ENCODE measurements around the gene RGPD3.
"Not testable (repeated sequence)": the region's sequence is repeated elsewhere in the genome, so short reads cannot be mapped to it uniquely, and the experiment has no call there.

RGPD3 gene

DNA sequence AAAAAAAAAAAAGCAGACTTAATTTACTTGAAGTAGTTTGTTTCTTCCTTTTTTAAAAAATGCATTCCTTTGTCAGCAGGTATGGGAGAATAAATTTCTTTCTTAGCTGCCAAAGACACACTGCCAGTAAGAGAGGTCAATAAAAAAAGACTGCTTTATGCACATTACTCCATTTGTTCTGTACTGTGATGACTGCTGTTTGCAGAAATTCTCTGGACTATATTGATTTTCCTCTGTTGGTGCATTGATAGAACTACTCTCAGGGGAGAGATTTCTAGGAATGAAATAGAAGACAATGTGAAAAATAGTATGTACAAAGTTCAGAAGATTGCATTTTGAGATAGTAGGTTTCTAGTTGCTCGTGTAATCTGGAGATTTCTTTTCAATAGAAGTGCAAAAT, 11.3 kb upstream of the RGPD3 start:
- not testable (repeated sequence) for DNase-seq

DNA sequence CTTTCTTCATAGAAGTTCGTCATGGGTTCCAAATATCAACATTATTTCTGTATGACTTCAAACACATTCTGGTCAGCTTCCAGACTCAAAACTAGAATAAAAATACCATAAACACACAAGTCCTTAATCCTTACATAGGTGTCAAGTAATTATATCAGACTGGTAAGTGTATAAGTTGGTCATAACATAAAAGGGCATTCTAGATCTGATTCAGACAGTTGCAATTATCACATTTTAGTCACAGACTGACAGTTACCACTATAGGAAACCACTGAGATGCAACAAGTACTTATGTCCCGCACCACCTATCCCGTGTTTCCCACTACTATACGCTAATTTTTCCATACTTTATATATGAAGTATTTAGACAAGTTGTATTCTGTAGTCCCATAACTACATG, 9.4 kb upstream of the RGPD3 start:
- DNase-seq, result not testable (repeated sequence)

DNA sequence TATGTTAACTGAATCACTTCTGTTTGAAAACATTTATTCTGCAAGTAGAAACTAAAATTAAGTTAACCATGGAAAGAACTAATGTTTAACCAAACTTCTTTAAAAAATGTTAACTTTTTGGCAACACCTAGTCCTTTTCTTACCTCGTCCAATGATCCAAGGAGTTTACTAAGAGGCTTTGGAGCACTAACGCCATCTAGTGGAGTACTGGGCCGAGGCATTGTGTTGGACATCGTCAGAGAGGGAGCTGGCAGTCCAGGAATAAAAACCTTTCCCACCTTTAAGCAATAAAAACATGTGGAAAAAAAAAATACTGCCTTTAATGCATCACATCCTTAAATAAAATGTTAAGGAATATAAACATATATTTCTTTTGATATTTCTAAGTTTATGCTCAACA, 2.4 kb upstream of the RGPD3 start:
- not testable (repeated sequence) for DNase-seq

DNA sequence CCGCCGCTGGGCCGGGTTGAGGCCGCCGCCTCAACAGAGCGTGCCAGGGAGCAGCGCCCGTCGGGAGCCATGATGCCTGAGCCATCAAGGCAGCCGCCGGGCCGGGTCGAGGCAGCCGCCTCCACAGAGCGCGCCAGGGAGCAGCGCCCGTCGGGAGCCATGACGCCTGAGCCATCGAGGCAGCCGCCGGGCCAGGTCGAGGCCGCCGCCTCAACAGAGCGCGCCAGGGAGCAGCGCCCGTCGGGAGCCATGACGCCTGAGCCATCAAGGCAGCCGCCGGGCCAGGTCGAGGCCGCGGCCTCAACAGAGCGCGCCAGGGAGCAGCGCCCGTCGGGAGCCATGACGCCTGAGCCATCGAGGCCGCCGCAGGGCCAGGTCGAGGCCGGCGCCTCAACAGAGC, 697 bp downstream of the RGPD3 start:
- not testable (repeated sequence) for DNase-seq

DNA sequence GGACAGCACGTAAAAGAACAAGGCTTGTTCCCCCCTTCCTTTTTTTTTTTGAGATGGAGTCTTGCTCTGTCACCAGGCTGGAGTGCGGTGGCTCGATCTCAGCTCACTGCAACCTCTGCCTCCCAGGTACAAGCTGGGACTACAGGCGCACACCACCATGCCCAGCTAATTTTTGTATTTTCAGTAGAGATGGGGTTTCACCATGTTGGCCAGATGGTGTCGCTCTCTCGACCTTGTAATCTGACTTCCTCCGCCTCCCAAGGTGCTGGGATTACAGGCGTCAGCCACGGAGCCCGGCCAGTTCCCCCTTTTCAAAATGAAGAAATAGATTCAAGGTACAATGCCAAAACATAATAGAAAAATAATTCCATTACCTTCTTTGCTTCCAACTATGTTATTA, 6.3 kb downstream of the RGPD3 start:
- DNase-seq, result not testable (repeated sequence)

DNA sequence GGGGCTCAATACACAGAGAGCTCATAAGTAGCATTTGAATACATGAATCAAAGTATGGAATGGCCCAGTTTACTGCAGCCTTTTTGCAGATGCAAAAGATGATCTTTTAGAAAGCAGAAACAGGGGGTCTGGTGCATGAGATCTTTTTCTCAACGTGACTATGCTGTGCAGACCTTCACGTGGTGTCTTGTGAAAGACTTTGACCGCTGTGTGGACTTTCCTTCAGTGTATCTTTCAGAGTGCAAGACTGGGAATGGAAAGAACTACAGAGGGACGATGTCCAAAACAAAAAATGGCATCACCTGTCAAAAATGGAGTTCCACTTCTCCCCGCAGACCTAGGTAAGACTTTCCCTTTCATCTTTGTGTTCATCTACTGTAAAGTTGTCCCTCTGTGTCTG, 77.5 kb downstream of the RGPD3 start:
- DNase-seq, result not testable (repeated sequence)

DNA sequence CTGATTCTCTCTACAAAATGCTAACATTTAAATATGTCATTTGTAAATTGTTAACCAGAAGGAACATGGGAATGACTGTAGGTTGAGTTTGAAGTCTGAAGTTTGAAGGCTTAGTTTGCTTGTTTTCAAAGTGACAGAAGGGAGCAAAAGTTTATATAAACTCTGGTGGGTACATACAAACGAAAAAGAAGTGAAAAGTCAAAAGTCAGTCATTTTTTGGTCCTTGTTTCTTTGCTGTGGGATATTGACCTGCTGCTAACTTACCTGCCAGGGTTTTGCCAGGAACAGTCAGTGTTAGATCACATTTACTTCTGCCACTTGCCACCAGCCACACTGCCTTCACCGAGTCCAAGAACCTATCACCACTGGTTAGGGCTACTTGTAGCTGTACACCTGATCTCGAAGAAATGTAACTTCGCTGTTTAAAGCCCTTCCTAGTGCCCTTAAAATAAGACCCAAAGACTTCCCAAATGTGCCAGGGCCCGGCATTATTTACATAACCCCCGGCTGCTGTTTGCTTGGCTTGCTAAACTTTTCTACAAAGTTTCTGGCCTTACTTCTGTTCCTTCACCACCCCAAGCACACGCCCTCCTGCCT, 79.3 kb downstream of the RGPD3 start:
- DNase-seq, result not testable (repeated sequence)

DNA sequence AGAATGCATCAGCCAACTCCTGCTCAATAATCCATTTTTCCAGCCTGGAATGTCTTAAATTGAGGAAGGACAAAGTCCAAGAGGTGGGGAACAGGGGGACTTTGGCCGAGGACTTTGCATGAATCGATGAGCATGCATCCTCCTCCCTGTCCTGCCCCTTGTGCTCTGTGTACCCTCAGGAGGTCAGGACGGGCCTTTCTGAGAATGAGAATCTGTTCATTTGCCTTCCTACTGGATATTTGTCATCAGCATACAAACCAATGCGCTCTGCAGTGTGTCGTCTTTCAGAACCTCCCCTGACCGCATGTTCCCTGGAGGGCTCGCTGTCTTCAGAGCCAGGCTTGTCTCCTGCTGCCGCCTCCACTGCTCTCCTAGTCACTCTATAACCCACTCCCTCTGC, 83.7 kb downstream of the RGPD3 start:
- not testable (repeated sequence) for DNase-seq

DNA sequence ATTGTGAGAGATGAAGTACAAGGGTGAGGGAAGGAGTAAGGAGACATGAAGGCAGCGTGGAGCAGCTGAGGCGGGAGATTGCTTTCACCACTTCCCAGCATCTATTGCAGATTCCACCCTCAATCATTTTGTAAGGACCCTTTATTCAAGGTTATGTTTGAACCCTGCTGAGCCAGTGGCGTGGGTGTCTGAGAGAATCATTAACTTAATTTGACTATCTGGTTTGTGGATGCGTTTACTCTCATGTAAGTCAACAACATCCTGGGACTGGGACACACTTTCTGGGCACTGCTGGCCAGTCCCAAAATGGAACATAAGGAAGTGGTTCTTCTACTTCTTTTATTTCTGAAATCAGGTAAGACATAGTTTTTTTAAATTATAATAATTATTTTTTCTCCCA, 86.3 kb downstream of the RGPD3 start:
- DNase-seq, result not testable (repeated sequence)

DNA sequence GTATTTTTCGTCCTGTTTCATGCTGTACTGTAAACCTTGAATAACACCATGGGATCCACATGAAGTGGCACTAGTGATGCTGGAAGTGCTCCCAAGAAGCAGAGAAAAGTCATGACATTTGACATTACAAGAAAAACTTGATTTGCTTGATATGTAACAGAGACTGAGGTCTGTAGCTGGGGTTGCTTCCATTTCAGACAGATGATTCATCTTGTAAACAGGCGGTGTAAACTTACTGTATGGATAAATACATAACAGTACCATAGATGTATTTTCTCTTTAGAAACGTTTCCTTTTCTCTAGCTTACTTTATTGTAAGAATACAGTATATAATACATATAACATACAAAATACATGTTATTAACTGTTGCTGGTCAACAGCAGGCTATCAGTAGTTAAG, 88.6 kb downstream of the RGPD3 start:
- DNase-seq, result not testable (repeated sequence)

DNA sequence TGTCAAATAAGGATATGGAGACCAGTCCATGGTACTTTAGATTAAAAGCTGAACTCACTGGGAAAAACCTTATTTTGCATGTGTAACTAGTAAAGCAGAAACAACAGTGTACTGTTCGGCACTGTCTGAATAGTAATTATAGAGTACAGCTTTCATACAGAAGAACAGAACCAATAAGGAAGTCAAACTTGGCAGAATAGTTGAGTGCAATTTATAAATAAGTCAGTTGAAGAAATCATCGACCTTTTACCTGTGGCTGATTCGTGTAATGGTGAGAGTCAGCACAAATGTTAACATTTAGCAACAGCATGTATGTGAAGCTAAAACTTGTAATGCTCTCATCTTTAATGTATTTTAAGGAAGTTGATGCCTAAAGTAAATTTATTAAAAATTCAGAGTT, 99.0 kb downstream of the RGPD3 start:
- DNase-seq, result not testable (repeated sequence)

DNA sequence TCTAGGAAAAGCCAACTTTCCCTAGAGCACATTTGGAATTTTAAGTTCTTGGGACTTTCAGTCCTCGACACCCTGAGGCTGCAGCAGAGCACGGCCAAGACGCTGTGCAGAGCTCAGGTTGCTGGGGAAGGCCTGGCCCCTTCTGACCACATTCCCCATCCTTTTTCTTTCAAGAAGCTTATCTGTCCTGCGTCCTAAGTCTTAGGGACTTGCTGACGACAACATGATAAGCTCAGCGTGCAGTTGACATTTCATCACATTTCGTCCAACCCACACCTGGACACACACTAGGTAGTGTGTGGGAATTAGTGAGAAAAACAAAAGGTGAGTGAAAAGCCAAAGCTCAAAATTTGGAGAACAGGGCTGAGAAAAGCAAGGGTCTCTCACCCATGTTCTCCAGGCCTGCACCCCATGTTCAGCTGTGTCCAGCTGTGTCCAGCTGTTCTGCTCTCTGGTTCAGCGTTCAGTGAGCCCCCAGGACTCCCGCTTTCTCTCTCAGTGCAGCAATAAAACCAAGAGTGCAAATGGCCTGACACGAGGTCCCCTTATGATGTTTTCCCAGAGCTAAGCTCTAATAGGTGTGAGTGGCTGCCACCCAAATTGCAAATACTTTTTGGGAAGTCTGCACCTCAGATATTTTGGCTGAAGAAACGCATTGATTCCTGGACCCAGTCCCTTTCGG, 101.9 kb downstream of the RGPD3 start:
- DNase-seq, result no peak

DNA sequence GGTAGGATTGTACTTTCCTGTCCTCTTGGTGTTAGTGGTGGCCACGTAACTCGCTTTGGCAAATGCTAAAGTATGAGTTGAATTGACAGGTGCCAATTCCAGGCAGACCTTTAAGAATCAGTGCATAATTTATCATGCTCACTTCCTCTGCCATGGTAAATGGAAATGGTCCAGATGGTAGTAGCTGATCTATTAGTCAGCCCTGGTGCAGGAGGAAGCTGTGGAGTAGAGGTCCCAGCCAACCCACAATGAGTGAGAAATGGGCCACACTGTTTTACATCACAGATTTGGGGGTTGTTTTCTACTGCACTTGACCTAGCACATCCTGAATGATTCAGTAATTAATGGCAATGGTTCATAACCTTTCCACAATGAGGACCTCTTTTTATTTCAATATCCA, 104.4 kb downstream of the RGPD3 start:
- no peak for DNase-seq

DNA sequence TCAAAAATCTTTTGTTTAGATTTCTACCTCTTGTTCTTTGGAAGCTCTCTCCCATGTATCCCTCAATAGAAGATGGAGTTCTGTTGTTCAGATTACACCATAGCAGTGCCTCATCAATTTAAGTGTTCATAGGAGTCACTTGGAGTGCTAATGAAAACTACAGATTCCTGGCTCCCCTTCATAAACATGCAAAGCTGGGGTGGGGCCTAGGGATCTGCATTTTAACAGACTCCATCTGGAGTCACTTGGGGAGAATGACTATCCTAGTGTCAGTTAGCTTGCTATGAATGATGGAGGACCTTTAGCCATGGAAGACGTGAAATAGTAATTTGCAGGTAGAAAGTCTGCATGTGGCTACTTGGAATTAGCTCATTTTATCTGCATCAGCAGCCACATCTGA, 105.4 kb downstream of the RGPD3 start:
- DNase-seq, result no peak

DNA sequence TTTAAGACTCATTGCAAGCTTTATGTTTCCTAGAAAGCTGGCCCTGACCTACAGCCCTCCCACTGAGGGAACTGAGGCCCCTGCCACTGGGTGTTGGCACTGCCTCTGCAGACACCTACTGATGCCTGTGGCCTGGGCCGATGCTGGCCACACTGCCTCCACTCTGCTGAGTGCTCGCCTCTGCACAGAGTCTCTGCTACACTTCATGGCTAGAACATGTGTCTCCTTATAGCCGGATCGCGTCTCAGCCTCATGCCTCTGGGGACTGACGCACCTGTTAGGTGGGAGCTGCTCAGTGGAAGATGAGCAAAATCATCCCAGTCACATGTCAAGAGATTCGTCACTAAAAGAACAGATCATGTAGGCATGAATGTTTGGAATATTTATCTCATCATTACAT, 108.7 kb downstream of the RGPD3 start:
- DNase-seq, result no peak

DNA sequence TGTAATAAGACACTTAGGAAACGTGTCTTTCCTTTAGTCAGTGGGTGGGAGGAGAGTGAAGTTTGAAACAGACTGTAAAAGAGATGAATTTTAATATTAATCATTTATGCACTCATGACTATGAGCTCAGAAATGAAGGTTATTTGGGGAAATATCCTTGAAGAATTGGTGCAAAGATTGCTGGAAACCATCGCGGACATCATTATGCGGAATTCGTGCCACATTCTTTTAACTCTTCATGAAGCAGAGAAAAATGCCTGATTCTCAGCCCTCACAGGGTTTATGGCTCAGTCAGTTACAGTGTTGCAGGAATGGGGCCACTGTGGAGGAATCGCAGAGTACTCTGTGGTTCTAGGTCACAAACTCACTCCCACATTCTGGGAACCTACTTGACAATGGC, 109.7 kb downstream of the RGPD3 start:
- no peak for DNase-seq

DNA sequence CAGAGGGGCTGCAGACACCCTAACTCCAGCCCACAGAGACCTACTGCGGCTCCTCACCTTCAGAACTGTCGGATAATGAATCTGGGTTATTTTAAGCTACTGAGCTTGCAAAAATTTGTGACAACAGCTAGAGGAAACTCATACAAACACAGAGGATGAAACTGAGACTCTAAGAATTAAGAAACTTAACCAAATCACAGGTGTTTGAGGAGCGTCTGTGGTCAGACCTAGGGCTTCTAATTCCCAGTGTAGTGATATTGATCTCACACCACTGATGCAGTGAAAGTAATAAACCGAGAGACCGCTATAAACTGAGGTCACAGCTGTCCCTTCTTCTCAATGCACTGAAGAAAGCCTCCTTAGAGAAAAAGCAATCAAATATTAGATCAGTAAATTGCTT, 110.1 kb downstream of the RGPD3 start:
- no peak for DNase-seq

DNA sequence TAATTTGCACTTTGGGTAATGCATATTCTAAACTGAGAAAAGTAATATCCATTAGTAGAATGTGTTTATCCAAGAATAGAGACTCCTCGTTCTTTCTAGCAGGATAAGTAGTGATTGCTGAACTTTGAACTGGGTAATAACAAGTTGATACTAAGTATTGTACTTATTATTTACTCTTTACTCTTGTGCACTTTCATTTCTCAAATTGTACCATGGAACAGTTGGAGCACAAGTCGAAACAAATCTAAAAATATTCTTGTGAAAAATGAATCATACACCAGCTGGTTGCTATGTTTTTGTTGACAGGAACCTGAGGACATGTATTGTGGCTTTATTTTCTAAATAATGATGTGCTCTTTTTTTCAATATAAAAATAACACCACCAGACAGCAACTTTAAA, 111.9 kb downstream of the RGPD3 start:
- DNase-seq, result no peak

DNA sequence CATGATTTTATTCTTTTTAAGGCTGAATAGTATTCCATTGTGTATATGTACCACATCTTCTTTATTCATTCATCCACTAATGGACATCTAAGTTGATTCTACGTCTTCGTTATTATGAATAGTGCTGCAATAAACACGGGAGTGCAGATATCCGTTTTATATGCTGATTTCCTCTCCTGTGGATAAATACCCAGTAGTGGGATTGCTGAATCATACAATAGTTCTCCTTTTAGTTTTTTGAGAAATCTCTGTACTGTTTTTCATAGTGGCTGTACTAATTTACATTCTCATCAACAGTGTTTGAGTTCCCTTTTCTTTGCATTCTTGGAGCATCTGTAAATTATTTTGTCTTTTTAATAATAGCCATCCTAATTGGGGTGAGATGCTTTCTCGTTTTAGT, 114.5 kb downstream of the RGPD3 start:
- DNase-seq, result no peak

DNA sequence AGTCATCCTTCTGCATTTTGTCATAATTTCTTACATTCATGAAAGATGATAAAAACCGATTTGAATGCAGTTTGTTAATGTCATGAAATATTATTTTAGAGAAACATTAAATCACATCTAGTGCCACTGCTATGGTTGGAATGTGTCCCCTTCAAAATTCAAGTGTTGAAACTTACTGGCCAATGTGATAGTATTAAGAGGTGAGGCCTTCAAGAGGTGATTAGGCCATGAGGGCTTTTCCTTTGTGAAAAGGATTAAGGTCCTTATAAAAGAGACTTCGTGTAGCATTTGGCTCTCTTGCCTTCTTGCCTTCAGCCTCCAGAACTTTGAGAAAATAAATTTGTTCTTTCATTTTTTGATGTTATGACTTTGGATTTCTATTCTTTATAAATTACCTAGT, 117.2 kb downstream of the RGPD3 start:
- no peak for DNase-seq

DNA sequence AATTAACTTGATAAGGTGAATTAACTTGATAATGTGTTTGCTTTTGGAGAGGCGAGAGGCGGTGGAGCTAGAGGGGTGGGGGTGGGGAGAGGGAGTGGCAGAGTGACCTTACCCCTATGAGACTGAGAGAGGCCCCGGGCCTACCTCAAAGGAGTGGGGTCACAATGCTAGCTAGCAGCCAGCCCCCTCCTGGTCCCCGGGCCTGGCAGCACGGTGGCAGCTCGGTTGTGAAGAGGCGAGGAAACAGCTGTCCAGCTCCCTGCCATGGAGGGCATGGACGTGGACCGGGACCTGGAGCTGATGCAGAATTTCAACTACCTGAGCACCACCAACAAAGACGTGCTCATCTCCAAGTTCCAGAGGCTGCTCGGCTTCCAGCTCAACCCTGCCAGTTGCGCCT, 123.9 kb downstream of the RGPD3 start:
- no peak for DNase-seq

DNA sequence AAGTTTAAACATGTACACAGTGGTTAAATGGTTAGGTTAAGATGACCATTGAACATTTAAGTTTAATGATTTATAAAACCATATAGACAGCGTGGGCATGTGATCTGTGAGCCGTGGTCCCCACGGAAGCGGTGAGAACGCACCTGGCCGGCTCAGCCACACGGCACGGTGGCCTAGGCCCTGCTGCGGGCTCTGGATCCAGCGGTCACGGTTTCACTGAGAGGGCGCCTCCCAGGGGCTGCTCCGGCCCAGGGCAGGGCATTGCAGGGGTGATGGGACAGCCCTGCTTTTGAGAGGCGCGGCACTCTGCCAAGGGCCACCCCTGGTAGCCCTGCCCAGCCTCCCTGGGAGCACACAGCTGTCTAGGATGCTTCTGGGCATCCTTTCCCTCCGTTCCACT, 124.9 kb downstream of the RGPD3 start:
- no peak for DNase-seq

DNA sequence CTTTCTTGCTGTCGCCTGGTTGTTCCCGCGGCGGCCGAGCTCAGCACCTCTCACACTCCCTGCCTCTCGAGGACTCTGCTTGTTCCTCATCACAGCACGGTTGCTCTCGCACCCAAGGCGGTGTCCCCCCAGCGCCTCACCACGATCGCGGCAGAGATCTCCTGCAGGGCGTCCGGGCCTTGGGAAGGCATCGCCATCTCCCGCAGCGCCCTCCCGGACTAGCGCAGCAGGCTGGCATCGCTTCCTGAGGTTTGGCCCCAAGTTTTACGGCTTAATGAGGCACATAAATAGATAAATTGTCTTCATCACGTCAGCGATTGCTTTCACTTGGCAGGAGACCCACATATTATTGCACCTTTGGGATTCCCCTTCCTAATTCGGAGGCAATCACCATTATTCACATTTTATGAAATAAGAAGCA, 125.4 kb downstream of the RGPD3 start:
- no peak for DNase-seq

DNA sequence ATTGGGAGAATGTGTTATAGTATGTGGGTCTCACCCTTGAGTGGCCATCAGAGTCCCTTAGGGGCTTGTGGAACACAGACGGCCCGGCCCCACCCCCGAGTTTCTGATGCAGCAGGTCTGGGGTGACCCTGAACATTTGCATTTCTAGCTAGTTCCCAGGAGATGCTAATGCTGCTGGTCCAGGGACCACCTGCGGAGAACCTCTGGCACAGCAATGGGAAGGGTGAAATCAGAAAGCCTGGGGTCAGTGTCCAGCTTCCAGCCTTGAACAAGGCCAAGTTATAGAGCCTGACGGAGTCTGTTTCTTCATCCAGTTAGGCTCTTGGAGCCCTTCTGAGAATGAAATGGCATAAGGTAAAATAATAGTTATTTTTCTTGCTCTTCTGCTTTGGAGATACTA, 126.5 kb downstream of the RGPD3 start:
- no peak for DNase-seq

All from stimulated activated naive CD4-positive, alpha-beta T cell treated with Interleukin-2 at 50 U/mL for 16 hours (primary cell).